Fibroblast of lung (primary cell): Measurements from ENCODE around the gene LRRC15. TPM values are rescaled to one million over a fixed set of nuclear protein-coding genes. Genes with fewer than 3 reads are reported as not detected.

ENCODE experiments used
- DNase-seq, 2 donors: peaks; one replicate each; pipeline versions ENCODE4 v3.0.0 to v3.0.0-alpha.2; 2010; ENCODE audit warnings: low read depth in 2 of 2
- H2AFZ ChIP-seq: 2 replicates; pipeline ENCODE4 v1.5.1; 2012; ENCODE audit warnings: low read length, control low read depth, inconsistent platforms
- H3K27ac ChIP-seq: 2 replicates; pipeline ENCODE4 v1.5.1; 2011; ENCODE audit warnings: low read length, control low read depth; ENCODE audit not compliant: insufficient read depth
- H3K27me3 ChIP-seq: 2 replicates; pipeline ENCODE4 v1.5.1; 2011; ENCODE audit warnings: mild to moderate bottlenecking, low read length; ENCODE audit not compliant: control insufficient read depth, insufficient read depth
- H3K36me3 ChIP-seq: 2 replicates; pipeline ENCODE4 v1.5.1; 2011; ENCODE audit warnings: low read length; ENCODE audit not compliant: control insufficient read depth, insufficient read depth
- H3K4me1 ChIP-seq: 2 replicates; pipeline ENCODE4 v1.5.1; 2011; ENCODE audit warnings: low read length; ENCODE audit not compliant: control insufficient read depth, insufficient read depth; ENCODE audit errors: extremely low read depth
- H3K4me2 ChIP-seq: 2 replicates; pipeline ENCODE4 v1.5.1; 2011; ENCODE audit warnings: low read length, control low read depth; ENCODE audit not compliant: insufficient read depth; ENCODE audit errors: extremely low read depth
- H3K4me3 ChIP-seq, 4 experiments: fragments of 200-600 bp in 1 of 4; sonication (generic) in 1 of 4; replicated peaks in 1 of 4; 2 replicates each; pipeline ENCODE4 v1.5.1; 2011 to 2016; ENCODE audit warnings: low read length in 4 of 4, low read depth in 3 of 4, mild to moderate bottlenecking in 3 of 4, control low read depth in 2 of 4, inconsistent platforms in 1 of 4, mixed read lengths in 1 of 4; ENCODE audit not compliant: insufficient read depth in 1 of 4; ENCODE audit errors: control extremely low read depth in 1 of 4
- H3K79me2 ChIP-seq: 2 replicates; pipeline ENCODE4 v1.5.1; 2012; ENCODE audit warnings: mild to moderate bottlenecking, low read length, inconsistent platforms; ENCODE audit not compliant: control insufficient read depth, insufficient read depth
- H3K9ac ChIP-seq: 2 replicates; pipeline ENCODE4 v1.5.1; 2011; ENCODE audit warnings: mild to moderate bottlenecking, low read length, control low read depth; ENCODE audit not compliant: insufficient read depth
- H3K9me3 ChIP-seq: 2 replicates; pipeline ENCODE4 v1.5.1; 2012; ENCODE audit warnings: low read depth, low read length; ENCODE audit not compliant: control insufficient read depth, insufficient read depth
- H4K20me1 ChIP-seq: 2 replicates; pipeline ENCODE4 v1.5.1; 2011; ENCODE audit warnings: low read length; ENCODE audit not compliant: control insufficient read depth, insufficient read depth; ENCODE audit errors: extremely low read depth
- CTCF ChIP-seq, 2 donors: IDR thresholded peaks in 1 of 2; conservative IDR thresholded peaks in 1 of 2; 1 replicate in 1 of 2; 2 replicates in 1 of 2; pipeline ENCODE4 v1.5.1; 2011 to 2012; ENCODE audit warnings: low read length in 2 of 2, control low read depth in 1 of 2, inconsistent platforms in 1 of 2, low read depth in 1 of 2, mild to moderate bottlenecking in 1 of 2
- EZH2 ChIP-seq: IDR thresholded peaks from 2 replicates; pipeline ENCODE4 v1.5.1; 2012; ENCODE audit warnings: low read length, control low read depth, mild to moderate bottlenecking; ENCODE audit errors: missing control alignments
- polyA plus RNA-seq, 2 donors: library from polyadenylated mRNA; depleted of rRNA in 1 of 2; stranded (reverse) in 1 of 2; unstranded in 1 of 2; fragments of >200 nt; gene quantifications; 2 replicates each; pipeline ENCODE4 v1.2.1, GENCODE V29; 2011 to 2012; ENCODE audit warnings: missing spikeins in 1 of 2
- total RNA-seq: library from RNA; depleted of rRNA; stranded (reverse); fragments of >200 nt; gene quantifications from 2 replicates; pipeline ENCODE4 v1.2.1, GENCODE V29; 2014

The LRRC15 gene
- total and polyA plus RNA-seq, 2 donors (not counting 1 experiment from before 2014, with no cell fraction given), result 0.58 to 2.3 TPM

DNA sequence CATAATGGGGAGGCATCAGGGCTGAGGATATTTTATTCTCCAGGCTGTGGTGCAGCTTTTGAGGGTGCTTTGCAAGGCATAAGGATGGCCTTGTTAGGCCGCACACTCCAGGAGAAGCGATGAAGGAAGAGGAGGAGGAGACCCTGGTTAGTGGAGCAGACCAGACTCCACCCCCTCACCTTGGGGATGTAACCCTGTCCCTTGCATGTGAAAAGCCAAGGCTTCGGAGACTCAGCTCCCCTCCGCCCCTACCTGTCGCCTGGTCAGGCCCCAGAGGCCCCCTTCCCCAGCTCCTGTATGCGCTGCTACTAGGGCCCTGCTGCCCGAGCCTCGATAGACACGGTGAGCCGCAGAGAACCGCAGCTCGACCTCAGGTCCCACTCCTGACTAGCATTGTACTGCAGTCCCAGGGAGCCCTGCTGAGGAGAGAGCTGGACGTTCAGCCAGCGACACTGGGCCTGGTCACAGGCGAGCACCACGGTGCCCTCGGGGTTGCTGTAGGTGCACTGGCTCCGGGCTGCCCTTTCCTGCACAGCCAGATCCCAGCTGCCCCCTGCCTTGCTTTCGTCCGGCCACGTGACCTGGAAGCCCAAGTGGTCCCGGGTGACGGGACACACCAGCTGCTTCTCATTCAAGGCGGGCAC lies 28.7 kb downstream of the LRRC15 start:
- Histone ChIP-seq H3K27ac (no peak overlapping the region), H3K9me3 (no peaks in the 10 kb centered on the region), H4K20me1 (no peaks in the 10 kb centered on the region), H2AFZ (no peak overlapping the region), H3K4me3 (no peak overlapping the region), H3K9ac (no peak overlapping the region), H3K4me2 (no peak overlapping the region), H3K79me2 (no peaks in the 10 kb centered on the region), H3K36me3 (no peaks in the 10 kb centered on the region), H3K4me1 (peaks cover 2% of the 10 kb centered on the region), H3K27me3 (no peaks in the 10 kb centered on the region)
- no peak for TF ChIP-seq CTCF (conservative IDR thresholded peaks at IDR 0.05 in 1 of 2, IDR thresholded peaks at IDR 0.05 in 1 of 2; ENCODE audit: low read depth in 1 of 2, low read length in 2 of 2)
- no peak for TF ChIP-seq EZH2
- no peak for DNase-seq

- H3K79me2 ChIP-seq, result no peaks in the 10 kb centered on the region
- H3K4me3 ChIP-seq, result no peak overlapping the region
- H4K20me1 ChIP-seq, result no peaks in the 10 kb centered on the region
- H3K9ac ChIP-seq, result no peak overlapping the region
- TF ChIP-seq EZH2 (no peak), CTCF (conservative IDR thresholded peaks at IDR 0.05 in 1 of 2, IDR thresholded peaks at IDR 0.05 in 1 of 2; ENCODE audit: low read depth in 1 of 2, low read length in 2 of 2) (no peak)
- no peak overlapping the region for H2AFZ ChIP-seq
- no peaks in the 10 kb centered on the region for H3K36me3 ChIP-seq
- H3K9me3 ChIP-seq, result no peaks in the 10 kb centered on the region
- no peak for DNase-seq
- H3K27ac ChIP-seq, result no peak overlapping the region
- H3K4me1 ChIP-seq, result peaks cover 2% of the 10 kb centered on the region
- no peak overlapping the region for H3K4me2 ChIP-seq
- H3K27me3 ChIP-seq, result no peaks in the 10 kb centered on the region
These were observed 29.7 kb downstream of the LRRC15 start for GRCh38 chr3:194339840-194340239.

DNA sequence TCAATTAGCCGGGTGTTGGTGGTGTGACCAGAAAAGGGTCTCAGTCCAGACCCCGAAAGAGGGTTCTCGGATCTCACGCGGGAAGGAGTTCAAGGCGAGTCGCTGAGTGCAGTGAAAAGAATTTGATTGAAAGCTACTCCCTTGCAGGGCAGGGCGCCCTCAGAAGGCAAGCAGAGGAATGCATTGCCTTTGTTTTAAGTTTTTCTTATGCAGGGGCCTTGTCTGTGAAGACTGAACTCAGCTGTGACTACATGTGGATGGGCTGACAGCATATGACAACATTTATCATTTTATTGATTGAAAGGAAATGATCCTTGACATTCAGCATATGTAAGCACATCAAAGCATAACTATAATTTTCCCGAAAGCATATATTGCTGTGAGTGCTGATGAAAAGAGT lies 30.2 kb downstream of the LRRC15 start:
- Histone ChIP-seq H3K27me3 (no peaks in the 10 kb centered on the region), H3K79me2 (no peaks in the 10 kb centered on the region), H3K4me1 (peaks cover 2% of the 10 kb centered on the region), H3K9me3 (no peaks in the 10 kb centered on the region), H3K4me2 (no peak overlapping the region), H4K20me1 (no peaks in the 10 kb centered on the region), H3K36me3 (no peaks in the 10 kb centered on the region), H3K4me3 (no peak overlapping the region), H2AFZ (no peak overlapping the region), H3K27ac (no peak overlapping the region), H3K9ac (no peak overlapping the region)
- DNase-seq, result no peak
- TF ChIP-seq CTCF (conservative IDR thresholded peaks at IDR 0.05 in 1 of 2, IDR thresholded peaks at IDR 0.05 in 1 of 2; ENCODE audit: low read depth in 1 of 2, low read length in 2 of 2) (peak in 1 of 2 donors; percentile 8), EZH2 (no peak)
